Renal cortex interstitium (tissue), 11 donors: ENCODE results near the gene RNF213. TPM values are rescaled to one million over a fixed set of nuclear protein-coding genes. Genes with fewer than 3 reads are reported as not detected.

Source experiments
- DNase-seq, 11 donors: peaks; one replicate each; pipeline ENCODE4 v3.0.0-alpha.2; 2013; ENCODE audit warnings: low read depth in 9 of 11, low spot score in 4 of 11; ENCODE audit errors: extremely low read depth in 1 of 11
- polyA plus RNA-seq, 3 donors: library from polyadenylated mRNA; unstranded; fragments of 120-200 nt; gene quantifications; one replicate each; pipeline ENCODE4 v1.2.1, GENCODE V29; 2013; ENCODE audit not compliant: insufficient read length in 3 of 3

The RNF213 gene
- polyA plus RNA-seq, 3 donors = 62.4 to 112 (median 71.0) TPM

DNA sequence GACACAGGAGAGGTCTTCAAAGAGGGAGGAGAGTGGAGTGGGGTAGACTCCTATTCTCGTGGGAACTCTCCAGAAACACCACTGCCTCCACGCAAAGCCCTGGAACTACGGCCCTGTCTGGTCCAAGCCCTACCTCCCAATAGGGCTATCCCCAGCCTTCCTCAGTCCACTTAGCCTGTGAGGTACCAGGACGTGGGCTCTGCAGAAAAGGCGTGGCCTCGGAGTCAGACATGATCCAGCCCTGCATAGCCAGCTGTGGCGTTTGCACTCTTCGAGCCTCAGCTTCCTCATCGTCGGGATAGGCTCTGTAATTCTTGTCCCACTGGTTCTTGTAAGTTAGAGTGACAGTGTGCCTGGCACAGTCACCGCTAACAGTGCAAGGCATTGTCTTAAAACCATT is 168.1 kb downstream of the RNF213 start:
- no peak for DNase-seq

DNA sequence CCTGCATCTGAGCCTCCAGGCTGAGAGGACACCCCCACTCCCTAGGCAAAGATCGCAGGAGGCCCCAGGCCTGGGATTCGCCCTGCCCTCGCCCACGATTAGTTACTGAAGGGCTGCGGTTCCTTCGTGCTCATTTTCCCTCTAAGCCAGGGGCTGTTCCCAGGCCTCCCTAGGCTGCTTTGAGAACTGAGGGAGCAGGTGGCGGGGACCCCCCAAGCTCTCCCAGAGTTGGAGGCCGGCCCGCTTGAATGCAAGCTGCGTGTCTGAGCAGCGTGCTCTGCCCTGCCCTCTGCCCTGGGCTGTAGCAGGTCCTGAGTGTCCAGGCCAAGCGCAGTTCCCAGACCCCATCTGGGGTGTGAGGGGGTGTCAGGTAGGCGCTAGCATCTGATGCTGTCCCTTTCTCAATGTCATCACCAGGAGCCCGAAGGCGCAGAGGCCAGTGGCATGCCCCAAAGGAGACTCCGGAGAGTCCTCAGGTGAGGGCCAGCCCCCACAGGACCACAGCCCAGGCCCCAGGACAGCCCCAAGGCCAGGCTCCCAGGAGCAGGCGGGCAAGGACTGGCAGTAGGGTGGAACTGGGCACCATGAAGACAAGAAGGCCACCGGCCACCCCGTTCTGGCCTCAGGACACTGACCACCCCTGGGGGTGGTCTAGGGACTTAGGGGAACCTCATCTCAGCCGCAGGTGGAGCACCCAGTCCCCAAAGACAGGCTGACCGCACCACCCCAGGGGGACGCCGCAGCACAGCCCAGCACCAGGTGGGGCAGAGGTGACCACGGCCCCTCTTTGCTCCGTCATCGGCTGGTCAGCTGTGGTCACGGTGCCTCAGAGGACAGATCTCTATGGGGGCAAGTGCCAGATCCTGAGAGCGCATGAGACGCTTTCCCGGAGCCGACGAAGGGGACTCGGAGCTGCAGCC is 169.0 kb downstream of the RNF213 start:
- no peak for DNase-seq

DNA sequence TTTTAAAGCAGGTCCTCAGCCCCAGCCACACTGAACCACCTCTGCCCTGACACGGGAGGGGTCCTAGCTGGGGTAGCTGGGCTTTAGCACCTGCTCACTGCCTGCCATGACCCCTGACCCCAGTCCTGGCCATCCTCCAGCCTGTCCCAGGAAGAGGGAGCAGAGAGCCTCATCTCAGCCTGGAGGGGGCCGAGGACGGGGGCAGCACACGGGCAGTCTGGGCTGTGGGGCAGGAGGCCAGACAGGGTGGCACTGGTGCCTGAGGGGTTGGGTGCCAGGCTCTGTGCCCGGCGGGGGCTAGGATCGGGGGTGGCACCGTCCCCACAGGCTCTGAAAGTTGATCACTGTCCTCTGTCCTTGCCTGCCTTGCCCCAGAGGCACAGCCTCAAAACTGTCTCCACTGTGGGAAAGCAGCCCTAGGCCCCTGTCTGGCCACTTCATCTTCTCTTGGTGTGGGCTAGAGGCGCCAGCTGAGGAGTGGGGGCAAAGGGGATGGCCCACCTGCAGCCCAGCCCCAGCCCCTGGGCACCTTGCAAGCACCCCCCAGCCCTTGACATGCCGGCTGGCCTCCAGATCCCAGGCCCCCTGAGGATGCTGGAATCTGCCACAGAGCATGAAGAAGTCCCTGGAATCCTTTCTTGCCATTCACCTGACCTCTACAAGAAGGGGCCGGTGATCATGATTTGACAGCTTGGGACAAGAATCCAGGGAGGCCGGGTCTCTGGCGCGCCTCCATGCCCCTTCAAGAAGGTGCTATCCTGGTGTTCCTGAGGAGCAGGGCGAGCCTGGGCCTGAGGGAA is 170.0 kb downstream of the RNF213 start:
- no peak for DNase-seq

DNA sequence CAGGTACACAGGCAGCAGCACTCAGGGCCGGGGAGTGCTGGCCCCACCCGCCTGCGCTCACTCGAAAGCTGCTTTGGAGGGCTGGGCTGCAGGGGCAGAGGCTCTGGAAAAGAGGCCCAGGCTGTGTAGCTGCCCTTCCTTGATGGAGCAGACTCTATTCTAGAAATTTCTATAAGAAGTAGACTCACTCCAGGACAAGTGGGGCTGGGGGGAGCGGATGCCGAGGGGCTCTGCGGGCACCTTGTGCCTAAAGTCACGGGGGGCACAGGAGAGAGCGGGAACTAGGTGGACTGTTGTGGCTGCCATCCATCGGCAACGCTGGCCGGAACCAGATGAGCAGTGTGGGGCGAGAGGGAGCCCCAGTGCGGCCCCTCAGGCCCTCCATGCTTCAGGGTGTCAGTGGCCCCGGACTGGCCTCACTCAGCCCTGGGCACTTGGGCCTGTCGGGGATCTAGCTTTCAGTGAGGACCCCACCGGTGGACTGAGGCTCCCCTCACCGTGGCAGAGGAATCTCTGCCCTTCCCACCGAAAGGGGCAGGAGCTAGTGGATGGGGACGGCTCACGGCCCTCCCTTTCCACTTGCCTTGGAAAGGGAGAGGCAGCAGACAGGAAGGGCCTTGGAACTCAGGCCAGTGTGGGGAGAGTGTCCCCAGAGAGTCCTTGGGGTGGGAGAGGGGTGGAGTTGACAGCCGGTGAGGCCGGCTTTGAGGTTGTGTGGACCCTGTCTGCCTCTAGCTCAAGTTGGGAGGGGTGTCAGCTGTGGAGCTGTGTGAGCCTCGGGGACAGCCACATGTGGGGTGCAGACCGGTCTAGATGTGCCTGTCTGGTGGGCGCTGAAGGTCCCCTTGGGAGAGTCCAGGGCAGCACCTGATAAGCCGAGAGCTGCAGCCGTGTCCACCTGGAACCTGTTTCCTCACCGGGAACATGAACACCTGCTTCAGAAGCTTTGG is 170.9 kb downstream of the RNF213 start:
- no peak for DNase-seq

DNA sequence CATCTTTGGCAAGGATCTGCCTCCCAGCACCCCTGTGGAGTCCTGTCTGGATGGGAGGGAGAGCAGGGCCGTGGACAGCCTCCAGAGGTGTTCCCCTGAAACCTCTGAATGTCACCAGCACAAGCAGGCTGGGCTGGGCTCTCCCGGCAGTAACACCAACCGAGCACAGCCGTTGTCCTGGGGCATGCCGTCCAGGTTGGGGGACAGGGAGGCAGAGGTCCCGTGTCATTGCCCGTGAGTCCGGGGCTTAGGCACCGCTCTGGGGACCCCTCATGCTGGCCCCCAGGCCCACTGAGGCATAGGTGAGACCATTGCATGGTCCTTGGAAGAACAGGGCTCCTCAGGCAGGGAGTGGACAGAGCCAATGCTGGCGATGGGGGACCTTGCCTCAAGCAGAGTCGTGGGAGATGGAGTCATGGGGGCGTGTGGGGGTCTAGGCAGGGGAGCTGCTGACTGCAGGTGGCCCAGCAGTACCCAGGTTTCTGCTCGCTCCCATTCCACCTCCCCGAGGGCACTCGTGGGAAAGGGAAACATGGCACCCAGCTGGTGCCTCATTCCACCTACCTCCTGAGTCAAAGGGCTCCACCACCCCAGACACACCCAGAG is 171.8 kb downstream of the RNF213 start:
- no peak for DNase-seq

DNA sequence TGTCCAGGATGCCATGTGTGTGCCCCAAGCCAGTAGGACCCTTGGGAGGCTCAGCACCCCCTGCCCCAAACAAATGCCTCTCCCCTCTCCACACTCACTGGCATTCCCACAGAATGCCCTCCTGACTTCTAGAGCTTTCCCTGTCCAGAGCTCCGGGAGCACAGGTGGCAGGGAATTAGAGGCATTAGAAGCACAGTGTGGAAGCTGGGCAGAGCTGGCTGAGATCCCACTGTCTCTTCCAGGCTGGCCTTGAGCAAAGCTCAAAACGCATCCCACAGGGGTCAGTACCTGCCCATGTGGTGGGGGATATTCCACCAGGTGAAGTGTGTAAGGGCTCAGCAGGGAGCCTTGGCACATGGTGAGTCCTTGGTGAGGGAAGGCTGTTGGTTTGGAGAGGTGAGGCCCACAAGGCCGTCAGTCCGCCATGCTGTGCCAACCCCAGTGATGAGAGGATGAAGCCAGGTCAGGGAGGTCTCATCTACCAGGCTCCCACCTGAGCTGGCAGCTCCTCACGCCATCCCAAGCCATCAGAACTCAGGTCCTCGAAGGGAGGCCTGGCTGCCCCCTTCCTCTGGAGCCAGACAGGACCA is 172.4 kb downstream of the RNF213 start:
- no peak for DNase-seq

DNA sequence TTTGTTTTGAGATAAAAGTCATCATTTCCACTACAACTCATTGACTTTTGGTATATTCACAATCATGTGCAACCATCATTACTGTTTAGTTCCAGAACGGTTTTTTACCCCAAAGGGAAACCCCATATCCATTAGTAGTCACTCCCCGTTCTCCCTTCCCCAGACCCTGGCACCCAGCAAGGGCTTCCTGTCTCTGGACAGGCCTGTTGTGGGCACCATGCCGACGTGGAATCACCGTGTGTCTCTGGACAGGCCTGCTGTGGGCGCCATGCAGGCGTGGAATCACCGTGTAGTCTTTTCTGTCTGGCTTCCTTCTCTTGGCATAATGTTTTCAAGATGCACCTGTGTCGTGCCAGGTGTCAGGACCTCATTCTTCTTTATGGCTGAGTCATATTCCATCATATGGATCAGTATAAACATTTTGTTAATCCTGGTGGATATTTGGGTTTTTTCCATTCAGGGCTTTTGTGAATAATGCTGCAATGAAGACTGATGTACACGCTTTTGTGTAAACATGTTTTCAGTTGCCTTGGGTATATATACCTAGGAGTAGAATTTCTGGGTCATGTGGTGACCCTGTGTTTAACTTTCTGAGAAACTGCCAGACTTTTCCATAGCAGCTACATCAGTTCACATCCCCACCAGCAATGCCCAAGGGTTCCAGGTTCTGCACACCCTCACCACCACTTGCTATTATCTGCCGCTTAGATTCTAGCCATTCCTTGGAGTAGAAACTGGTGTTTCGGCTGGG is 173.4 kb downstream of the RNF213 start:
- DNase-seq = no peak

DNA sequence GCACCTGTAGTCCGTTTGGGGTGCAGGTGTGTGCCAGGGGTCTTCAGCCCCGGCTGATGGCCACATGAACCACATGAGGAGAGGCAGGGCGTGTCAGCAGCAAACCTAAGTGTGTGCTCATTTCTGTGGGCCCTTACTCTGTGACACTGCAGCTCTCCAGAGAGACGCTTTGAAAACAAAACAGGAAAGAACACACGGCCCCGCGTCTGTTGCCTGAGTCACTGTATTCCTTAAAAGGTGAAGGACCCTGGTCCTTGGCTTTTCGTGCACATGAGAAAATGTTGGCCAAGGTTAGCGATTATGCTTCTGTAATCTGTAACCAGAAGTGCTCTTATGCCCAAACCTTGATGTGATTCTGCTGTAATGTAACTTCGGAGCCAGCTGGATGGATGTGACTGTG is 176.9 kb downstream of the RNF213 start:
- no peak for DNase-seq

DNA sequence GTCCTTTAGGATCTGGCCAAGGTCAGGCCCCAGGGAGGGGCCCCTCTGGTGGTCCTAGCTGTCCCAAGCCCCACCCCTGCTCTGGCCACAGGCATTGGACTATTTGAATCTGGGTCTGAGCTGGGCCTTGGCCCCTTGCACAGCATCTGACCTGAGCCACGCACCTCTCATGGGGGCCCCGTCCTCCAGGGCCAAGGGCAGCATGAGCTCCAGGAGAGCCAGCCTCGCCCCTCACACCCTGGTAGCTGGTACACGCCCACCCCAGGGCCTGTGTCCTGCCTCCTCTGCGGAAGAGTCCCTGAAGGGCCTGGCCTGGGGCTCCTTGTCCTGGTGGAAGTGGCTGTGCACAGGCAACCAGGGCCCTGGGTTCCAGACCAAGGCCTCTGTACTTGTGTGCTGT is 178.2 kb downstream of the RNF213 start:
- no peak for DNase-seq

DNA sequence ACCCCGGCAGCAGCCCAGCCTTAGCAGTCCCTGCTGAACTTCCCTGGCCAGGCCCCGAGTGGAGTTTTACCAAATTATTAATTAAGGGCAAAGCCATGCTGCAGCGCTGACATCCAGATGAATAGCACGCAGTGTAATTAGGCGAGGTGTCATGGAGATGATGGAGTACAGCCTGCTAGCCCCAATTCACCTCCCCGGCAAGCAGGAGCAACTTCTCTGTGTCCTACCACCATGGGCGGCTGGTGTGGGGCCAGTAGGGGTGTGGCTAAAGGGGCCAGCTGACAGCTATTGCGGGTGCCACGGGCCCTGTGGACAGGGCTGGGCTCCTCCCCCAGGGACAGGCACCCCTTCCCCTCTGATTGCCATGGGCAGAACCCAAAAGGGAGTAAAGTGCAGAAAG is 178.8 kb downstream of the RNF213 start:
- DNase-seq = no peak

DNA sequence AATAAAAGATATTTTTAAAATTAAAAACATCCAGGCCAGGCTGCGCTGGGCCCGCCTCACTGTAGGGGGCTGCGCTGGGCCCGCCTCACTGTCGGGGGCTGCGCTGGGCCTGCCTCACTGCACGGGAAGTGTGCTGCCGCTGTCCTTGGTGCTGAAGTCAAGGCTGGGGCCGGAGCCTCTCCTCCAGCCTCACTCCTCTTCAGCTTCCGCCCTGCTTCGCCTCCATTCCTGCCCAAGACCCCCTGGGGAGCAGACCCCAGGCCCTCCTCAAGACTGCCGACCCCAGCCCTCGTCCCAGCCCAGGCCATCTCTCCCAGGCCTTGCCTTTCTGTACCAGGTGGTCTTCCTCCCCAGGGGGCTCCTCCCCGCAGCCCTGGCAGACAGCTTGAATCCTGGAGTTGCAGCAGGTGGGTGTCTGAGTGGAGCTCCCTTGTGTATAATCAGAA is 180.5 kb downstream of the RNF213 start:
- DNase-seq = peak; percentile 29 to 82 (median 72)

DNA sequence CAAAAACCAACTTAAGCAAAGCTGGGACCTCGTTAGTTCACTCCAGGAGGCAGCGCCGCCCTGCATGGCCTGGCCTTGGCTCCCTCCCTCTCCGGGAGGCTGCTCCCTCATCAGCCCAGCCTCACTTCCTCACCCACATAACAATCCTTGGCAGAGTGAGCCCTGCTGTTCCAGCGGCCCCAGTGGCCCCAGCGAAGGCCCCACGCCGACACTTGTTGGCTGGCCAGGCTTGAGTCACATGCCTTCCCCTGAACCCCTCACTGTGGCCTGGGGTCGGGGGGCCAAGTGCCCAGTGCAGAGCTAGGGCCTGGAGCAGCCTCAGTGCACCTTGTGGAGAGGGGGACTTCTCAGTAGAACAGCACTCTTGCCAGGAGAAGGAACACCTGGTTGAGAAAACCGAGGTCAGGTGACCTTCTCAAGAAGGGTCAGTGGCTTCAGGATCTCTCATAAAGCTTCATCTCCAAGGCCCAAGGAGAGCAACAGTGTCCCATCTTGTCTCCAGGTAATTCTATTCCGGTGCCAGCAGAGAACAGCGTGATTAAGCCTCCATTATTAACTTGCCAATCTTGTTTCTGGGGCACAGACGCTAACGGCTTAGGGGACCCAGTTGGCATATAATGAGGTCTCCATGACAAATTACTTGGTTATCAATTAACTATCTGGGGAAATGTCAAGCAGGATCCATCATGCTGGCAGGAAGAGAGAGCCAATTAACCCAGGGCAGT is 181.1 kb downstream of the RNF213 start:
- DNase-seq = no peak

DNA sequence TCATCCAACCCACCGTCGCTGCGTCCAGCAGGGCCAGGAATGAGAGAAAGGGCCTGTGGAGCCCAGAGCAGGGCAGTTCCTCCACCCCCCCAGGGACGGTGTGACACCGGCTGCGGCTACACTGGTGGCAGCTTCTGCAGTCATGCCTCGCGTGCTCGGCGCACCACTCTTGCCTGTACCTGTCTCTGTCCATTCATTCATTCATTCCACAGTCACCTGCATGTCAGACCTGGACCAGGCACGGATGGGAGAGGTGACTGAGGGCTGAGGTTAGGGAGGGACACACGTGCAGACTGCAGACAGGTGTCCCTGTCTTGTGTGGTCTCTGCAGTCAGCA is 181.6 kb downstream of the RNF213 start:
- DNase-seq = no peak

DNA sequence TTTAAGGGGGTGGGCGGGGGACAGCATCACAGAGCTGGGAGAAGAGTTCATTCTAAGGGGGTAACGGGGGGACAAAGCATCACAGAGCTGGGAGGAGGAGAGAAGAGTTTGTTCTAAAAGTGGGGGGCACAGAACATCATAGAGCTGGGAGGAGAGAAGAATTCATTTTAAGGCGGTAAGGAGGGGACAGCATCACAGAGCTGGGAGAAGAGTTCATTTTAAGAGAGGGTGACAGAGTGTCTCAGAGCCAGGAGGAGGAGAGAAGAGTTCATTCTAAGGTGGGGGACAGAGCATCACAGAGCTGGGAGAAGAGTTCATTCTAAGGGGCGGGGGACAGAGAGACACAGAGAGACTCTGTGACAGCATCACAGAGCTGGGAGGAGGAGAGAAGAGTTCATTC is 182.1 kb downstream of the RNF213 start:
- no peak for DNase-seq

DNA sequence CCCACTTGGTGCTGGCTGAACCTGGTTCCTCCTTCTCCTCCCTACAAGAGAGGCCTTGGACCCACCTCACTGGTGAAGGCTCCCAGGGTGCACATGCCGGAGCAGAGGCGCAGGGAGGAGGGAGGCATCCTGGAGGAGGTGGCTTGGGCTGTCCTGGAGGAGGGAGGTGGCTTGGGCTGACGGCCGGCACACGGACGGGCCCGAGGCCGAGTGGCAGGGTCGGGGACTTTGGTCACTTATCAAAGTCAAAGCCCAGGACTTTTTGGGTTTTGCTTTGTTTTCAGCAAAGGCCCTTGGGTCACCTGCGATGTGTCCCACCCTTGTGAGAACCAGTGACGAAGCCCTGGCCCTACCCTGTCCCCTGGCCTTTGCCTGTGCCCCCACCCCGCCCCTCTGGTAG is 182.8 kb downstream of the RNF213 start:
- no peak for DNase-seq

DNA sequence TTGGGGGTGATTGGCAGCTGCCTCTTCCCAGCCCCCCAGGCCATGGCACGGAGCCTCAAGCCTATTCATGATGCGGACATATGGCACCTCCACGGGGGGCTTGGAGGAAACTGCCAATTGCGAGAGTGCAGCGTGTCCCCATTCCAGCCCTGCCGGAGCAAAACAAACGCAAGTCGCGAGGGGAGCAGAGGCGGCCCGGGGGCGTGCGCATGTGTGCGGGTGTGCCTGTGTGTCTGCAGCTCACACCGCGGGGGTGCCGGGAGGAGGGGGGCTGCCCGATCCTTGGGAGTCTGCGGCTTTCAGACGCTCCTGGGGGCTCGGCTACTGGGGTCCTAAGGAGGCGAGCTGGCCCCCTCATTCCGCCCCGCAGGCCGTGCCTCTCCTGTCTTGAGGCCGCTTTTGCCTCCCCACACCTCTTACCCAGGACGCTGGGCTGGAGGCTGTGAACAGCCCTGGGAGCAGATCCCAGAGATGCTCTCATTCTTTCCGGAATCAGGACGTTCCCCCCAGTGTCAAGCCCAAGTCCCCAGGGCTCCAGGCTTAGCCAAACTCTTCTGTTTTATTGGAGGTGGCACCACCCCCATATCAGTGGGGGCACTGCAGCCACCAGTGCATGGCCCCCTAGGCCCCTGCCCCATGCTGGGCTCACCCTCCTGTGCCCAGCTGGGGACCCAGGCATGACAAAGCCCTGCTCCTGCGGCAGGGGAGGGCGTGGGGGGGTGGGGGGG is 183.4 kb downstream of the RNF213 start:
- no peak for DNase-seq

DNA sequence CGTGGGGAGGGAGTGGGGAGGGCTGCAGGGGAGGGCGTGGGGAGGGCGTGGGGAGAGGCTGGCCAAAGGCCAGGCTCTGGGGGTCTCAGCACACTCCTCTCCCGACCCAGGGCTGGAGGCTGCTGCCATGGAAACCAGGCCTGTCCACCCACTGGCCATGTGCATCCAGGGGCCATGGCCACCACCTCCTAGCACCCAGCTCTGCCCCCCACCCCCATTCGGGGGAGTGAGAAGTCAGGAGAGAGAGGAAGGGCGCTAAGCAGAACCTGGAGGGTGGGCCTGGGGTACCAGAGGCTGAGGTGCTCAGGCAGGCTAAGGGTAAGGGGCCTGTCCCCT is 184.0 kb downstream of the RNF213 start:
- DNase-seq = no peak
